H1 (cell line): Measurements from ENCODE around the gene TRIM29. TPM values are rescaled to one million over a fixed set of nuclear protein-coding genes. Genes with fewer than 3 reads are reported as not detected.

Experiments
- ATF2 ChIP-seq: IDR thresholded peaks from 2 replicates; pipeline ENCODE4 v1.6.1; 2012; ENCODE audit warnings: low read length, inconsistent platforms
- BRCA1 ChIP-seq: IDR thresholded peaks from 2 replicates; pipeline ENCODE4 v1.6.1; 2012; ENCODE audit warnings: low read depth, low read length, improper control_type of control experiment
- MAFK ChIP-seq: IDR thresholded peaks from 2 replicates; pipeline ENCODE4 v1.6.1; 2012; ENCODE audit warnings: low read depth, mild to moderate bottlenecking, improper control_type of control experiment, low read length
- RAD21 ChIP-seq, 2 experiments: IDR thresholded peaks in 1 of 2; conservative IDR thresholded peaks in 1 of 2; 2 replicates each; pipeline ENCODE4 v1.6.1; 2011; ENCODE audit warnings: low read depth in 2 of 2, low read length in 2 of 2, improper control_type of control experiment in 1 of 2, inconsistent platforms in 1 of 2, mild to moderate bottlenecking in 1 of 2, moderate library complexity in 1 of 2
- SP1 ChIP-seq: IDR thresholded peaks from 2 replicates; pipeline ENCODE4 v1.6.1; 2011; ENCODE audit warnings: low read depth, low read length
- TEAD4 ChIP-seq: IDR thresholded peaks from 2 replicates; pipeline ENCODE4 v1.6.1; 2012; ENCODE audit warnings: low read depth, low read length, inconsistent platforms, mixed read lengths
- polyA plus RNA-seq, 7 experiments: library from polyadenylated mRNA; depleted of rRNA in 3 of 7; stranded (reverse) in 5 of 7; unstranded in 2 of 7; fragments of >200 nt in 5 of 7; fragments of 200-250 nt in 2 of 7; gene quantifications; 1 replicate in 5 of 7; 2 replicates in 1 of 7; 4 replicates in 1 of 7; pipeline versions ENCODE4 v1.2.1 to v1.2.3, GENCODE V29; 2011 to 2013; ENCODE audit warnings: missing spikeins in 2 of 7, mixed read lengths in 2 of 7
- total RNA-seq: library from RNA; stranded (reverse); fragmentation: NEBNext Ultra II Directional; extraction: Animal tissue kit (Norgen Biotek cat#: 25700); gene quantifications from 2 replicates; pipeline ENCODE4 v1.2.1, GENCODE V29; 2021

The TRIM29 gene
- total and polyA plus RNA-seq, 2 of the 8 experiments (the other 6 are each of a cell fraction or from before 2014, with no cell fraction given), result 0.17 to 0.43 TPM

- TF ChIP-seq RAD21 (IDR thresholded peaks at IDR 0.05 in 1 of 2, conservative IDR thresholded peaks at IDR 0.05 in 1 of 2; ENCODE audit: low read depth in 2 of 2, low read length in 2 of 2) (no peak), BRCA1 (no peak), MAFK (no peak), ATF2 (no peak), TEAD4 (no peak), SP1 (no peak)
Measured at GRCh38 chr11:120067438-120068113, 70.3 kb downstream of the TRIM29 start (continued).
